Measurements from ENCODE around the gene PACRG.

PACRG gene

DNA sequence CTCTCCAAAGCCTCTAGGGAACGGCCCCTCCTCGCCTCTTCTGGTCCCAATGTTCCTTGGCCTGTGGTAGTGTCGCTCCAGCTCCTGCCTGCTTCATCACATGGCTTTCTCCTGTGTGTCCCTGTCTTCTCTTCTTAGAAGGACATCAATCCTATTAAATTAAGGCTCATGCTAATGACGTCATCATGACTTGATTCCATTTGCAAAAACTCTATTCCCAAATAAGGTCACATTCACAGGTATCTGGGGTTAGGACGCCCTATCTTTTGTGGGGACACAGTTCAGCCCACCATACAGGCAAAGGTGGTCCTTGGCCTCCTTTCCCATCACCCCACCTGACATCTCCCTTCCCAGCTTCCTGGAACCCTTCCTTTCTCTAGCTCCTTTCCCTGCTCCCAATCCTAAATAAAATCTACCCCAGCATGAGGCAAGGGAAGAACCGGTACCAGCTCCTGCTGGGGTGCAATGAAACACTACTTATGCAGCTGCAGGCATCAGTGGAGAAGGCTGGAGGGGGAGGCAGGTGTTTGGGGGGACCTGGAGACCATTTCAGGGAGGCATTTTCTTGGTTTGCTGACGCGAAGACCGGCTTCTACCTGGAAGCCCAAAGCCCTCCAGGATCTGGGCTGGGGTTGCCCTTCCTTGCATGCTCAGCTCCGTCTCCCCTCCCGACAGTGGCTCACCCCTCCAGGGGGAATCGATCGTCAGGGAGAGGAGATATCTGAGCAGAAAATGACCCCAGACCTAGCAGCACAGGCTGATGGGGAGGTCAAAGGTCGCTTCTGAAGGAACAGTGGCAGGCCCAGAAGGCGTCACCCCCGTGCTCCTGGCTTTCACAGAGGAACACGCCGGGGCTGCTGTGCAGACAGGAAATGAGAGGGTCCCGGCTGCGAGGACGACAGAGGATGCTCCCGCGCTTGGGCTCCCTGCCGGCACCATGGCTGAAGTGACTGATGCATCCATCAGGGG is 615.1 kb downstream of the PACRG start:
- DNase-seq = no peak

DNA sequence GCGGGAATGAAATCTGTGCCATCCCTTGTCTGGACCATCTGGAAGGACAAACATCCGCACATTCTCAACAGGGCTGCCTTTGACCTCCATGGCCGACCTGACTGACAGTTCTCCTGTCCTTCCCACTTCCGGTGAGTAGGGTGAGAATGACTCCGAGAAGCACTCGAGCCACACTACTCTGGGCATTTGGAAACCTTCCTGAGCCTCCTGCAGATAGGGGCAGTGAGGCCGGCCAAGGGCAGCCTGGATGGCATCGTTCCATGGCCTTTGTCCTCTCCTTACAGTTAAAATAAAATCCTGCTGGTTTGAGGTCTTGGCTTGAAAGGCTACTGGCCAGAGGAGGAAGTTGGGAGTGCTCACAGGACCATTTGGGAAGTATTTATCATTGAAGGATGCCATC is 615.8 kb downstream of the PACRG start:
- no peak for DNase-seq

DNA sequence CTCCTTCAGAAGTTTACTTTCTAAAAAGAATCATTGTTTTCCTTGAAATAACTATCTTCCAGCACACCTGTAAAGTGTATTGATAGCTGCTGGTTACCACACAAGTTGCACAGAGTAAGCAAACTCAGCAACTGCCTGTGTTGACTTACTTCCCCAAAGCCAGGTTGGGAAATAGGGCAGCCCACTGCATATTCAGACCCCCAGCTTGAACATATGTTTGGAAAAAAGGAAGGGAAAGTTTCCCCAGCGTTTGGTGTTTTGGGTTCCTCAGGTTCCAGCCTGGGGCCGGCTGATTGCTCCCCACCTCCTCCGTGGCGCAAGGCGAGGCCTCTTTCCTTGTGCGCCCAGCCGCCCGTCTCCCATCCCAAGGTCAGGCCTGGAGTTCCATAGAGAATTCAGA is 616.6 kb downstream of the PACRG start:
- no peak for DNase-seq

GRCh38 chr6:163345931-163346330 is 618.2 kb downstream of the PACRG start:
- no peak for DNase-seq

- no peak for DNase-seq
Observed at GRCh38 chr6:163346497-163346961, 618.8 kb downstream of the PACRG start.

GRCh38 chr6:163347021-163347446 is 619.3 kb downstream of the PACRG start:
- no peak for DNase-seq

- no peak for DNase-seq
Observed at GRCh38 chr6:163348789-163349680, 621.3 kb downstream of the PACRG start.

DNA sequence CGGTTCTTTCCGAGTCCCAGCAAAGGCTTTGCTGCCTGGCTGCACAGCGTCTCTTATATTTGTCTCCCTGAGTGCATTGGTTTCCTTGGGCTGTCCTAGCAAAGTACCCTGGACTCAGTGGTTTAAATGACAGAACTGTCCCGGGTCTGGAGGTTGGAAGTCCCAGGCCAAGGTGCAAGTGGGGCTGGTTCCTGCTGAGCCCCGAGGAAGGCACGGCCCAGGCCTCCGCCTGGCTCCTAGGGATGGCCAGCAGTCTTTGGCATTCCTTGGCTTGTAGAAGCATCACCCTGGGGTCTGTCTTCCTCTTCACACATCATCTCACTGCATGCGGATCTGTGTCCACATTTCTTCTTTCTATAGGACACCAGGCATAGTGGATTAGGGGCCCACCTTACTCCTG is 621.9 kb downstream of the PACRG start:
- no peak for DNase-seq

DNA sequence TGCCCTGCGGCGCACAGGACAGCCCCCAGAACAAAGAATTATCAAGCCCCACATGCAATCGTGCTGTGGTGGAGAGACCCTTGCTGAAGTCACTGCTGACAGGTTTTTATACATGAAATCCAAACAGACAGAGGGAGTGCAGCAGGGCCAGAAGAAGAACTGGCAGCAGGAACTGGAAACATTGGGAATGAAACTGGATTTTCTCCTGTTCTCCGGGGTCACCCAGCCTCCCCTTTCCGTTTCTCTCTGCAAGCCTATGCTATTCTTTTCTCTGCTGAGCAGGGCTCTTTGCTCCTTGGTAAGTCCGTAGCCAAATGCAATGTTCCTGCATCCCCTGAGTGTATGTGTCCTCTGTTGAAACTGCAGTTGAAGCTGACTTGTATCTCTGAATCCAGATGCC is 623.2 kb downstream of the PACRG start:
- no peak for DNase-seq

GRCh38 chr6:163352011-163352685 is 624.4 kb downstream of the PACRG start:
- no peak for DNase-seq

DNA sequence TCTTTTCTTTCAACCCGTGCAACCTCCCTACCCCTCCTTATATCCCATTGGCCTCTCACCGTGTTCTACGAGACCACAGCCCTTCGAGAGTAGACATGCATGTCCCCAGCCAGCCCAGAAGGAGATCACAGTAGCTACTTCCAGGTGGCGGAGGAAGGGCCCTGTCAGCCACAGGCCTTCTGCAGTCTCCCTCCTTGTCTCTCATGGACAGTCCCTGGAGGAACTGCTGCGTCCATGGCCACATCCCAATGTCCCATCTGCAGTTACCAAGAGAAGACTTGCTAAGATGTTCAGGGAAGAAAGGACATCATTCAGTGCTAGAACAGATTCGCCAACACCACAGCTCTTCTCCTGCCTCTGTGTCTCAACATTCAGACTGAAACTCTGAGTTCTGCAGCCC is 625.2 kb downstream of the PACRG start:
- no peak for DNase-seq

- DNase-seq = no peak
Observed at GRCh38 chr6:163354085-163354484, 626.3 kb downstream of the PACRG start.

DNA sequence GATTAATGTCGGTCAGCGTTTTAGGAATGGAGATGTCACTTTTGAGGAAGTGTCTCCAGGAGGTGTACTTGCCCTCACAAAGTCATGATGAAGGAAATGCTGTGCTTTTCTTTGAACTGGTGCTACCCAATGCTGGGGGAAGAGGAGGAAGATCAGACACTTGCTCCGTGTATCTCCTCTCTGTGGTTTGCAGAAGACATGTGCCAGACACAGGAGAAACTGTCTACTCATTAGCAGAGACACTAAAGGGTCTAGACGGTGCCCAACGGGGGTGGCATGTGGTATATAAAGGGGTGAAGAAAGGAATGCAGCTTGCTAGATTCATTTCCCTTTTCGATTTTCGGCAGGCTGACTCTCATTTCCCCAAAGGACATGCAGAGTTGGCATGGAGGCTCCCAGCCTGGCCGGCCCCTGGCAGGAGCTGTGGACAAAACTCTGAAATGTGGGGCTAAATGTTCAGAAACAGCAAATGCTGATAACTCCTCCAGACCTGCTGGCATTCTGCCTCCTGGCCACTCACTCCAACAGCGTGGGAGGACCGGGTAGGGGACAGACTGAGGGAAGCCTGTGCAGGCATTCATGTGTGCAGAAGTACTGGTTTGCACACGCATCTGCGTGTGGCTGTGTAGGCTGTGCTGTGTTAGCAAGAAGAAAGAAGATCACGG is 627.1 kb downstream of the PACRG start:
- DNase-seq = no peak

GRCh38 chr6:163355426-163355991 is 627.7 kb downstream of the PACRG start:
- DNase-seq = no peak

- no peak for DNase-seq
Observed at GRCh38 chr6:163356324-163356723, 628.5 kb downstream of the PACRG start.

DNA sequence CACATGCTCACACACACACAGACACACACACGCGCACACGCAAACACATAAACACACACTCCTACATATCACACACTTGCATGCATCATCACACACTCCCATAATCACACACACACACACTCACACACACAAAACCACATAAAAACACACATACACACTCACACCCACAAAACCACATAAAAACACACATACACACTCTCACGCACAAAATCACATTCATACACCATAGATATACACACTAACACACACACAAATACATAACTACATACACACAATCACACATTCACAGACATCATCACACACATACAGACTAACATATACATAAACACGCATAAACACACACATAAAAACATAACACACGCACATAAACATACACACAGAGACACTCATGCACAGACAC is 629.0 kb downstream of the PACRG start:
- no peak for DNase-seq

- no peak for DNase-seq
Observed at GRCh38 chr6:163364641-163365040, 636.9 kb downstream of the PACRG start.
